IMR-90 (cell line): ENCODE results near the gene OAS1.

ENCODE experiments used
- CTCF ChIP-seq: conservative IDR thresholded peaks from 2 replicates; pipeline ENCODE4 v1.5.1; 2012; ENCODE audit warnings: mild to moderate bottlenecking, low read depth, low read length, improper control_type of control experiment
- FOS ChIP-seq: fragments of 150-350 bp; IDR thresholded peaks from 2 replicates; pipeline ENCODE4 v1.6.1; 2016; ENCODE audit warnings: low read depth, low read length
- POLR2A ChIP-seq: IDR thresholded peaks from 2 replicates; pipeline ENCODE4 v1.6.1; 2012; ENCODE audit warnings: mild to moderate bottlenecking, low read depth, low read length
- RFX5 ChIP-seq: IDR thresholded peaks from 2 replicates; pipeline ENCODE4 v1.8.0; 2012; ENCODE audit warnings: low read depth, mild to moderate bottlenecking, low read length, moderate library complexity
- SMC3 ChIP-seq: fragments of 150-350 bp; IDR thresholded peaks from 2 replicates; pipeline ENCODE4 v1.6.1; 2016; ENCODE audit warnings: low read depth, mild to moderate bottlenecking, antibody characterized with exemption, low read length, moderate library complexity

GRCh38 chr12:112876506-112876905 lies 30.3 kb upstream of the OAS1 start:
- TF ChIP-seq SMC3 = no peak
- no peak for TF ChIP-seq CTCF
- TF ChIP-seq RFX5 = no peak
- no peak for TF ChIP-seq POLR2A
- TF ChIP-seq FOS = no peak
